Adrenal gland (tissue), 12 donors: Measurements from ENCODE around the gene FAM110D. TPM values are rescaled to one million over a fixed set of nuclear protein-coding genes. Genes with fewer than 3 reads are reported as not detected.

ENCODE experiments used
- DNase-seq, 7 donors: peaks; one replicate each; pipeline ENCODE4 v3.0.0-alpha.2; 2019 to 2020
- H3K27ac ChIP-seq, 5 donors: fragments of 200-600 bp; sonication (generic) in 4 of 5; 1 replicate in 3 of 5; 2 replicates in 2 of 5; pipeline versions ENCODE4 v1.5.1 to v1.8.0; 2016 to 2020; ENCODE audit warnings: mild to moderate bottlenecking in 1 of 5
- H3K27me3 ChIP-seq: fragments of 200-600 bp; 2 replicates; pipeline ENCODE4 v1.8.0; 2021
- H3K36me3 ChIP-seq, 2 donors: fragments of 200-600 bp; replicated peaks in 1 of 2; 1 replicate in 1 of 2; 2 replicates in 1 of 2; pipeline versions ENCODE4 v1.5.1 to v1.8.0; 2018 to 2022
- H3K4me1 ChIP-seq, 2 donors: fragments of 200-600 bp; replicated peaks in 1 of 2; 1 replicate in 1 of 2; 2 replicates in 1 of 2; pipeline versions ENCODE4 v1.5.1 to v1.8.0; 2018 to 2021
- H3K4me3 ChIP-seq, 4 donors: fragments of 200-600 bp; sonication (generic) in 3 of 4; one replicate each; pipeline ENCODE4 v1.5.1; 2016 to 2018
- H3K9me3 ChIP-seq, 3 donors: fragments of 200-600 bp; sonication (generic) in 1 of 3; replicated peaks in 1 of 3; 1 replicate in 2 of 3; 2 replicates in 1 of 3; pipeline versions ENCODE4 v1.5.1 to v1.8.0; 2016 to 2021
- POLR2A ChIP-seq, 2 donors: fragments of 450-650 bp; IDR thresholded peaks; one replicate each; pipeline ENCODE4 v1.6.1; 2017; ENCODE audit warnings: antibody characterized with exemption in 2 of 2, mild to moderate bottlenecking in 2 of 2, moderate library complexity in 1 of 2
- WGBS, 4 donors: extraction: QIAGEN DNeasy Blood & Tissue Kit in 2 of 4; methylation state at CpG; one replicate each; pipeline versions ENCODE4 v1.1.5 to v1.1.7; 2013 to 2017; 5-methylcytosine and 5-hydroxymethylcytosine counted together
- intact Hi-C, 2 donors: fragments of 100-400 bp; cut with DNase I; formaldehyde crosslinking; loops; one replicate each; pipeline versions ENCODE4 v1.14.1 to v1.15.0; 2022 to 2023
- polyA plus RNA-seq, 3 donors: library from polyadenylated mRNA; stranded (reverse); fragments of 200-250 nt in 2 of 3; fragments of 350-450 nt in 1 of 3; fragmentation: Illumina TruSeq in 1 of 3; extraction: RNeasy Lipid Tissue Mini Kit (QIAGEN cat#74804) in 1 of 3; gene quantifications; one replicate each; pipeline ENCODE4 v1.2.3, GENCODE V29; 2013 to 2014
- total RNA-seq, 9 donors: library from RNA; depleted of rRNA in 4 of 9; stranded (reverse); fragments of >200 nt in 4 of 9; fragments of 120-200 nt in 1 of 9; fragmentation: NEBNext Ultra II Directional in 1 of 9; extraction: Animal tissue kit (Norgen Biotek cat#: 25700) in 1 of 9; gene quantifications; one replicate each; pipeline versions ENCODE4 v1.1.0 to v1.2.4, GENCODE V29; 2013 to 2023
- TF ChIP-seq, protein P1 (sequence below), 6 experiments: fragments of 450-650 bp in 4 of 6; fragments of 200-600 bp in 2 of 6; sonication (generic) in 1 of 6; IDR thresholded peaks; 1 replicate in 5 of 6; 2 replicates in 1 of 6; pipeline versions ENCODE4 v1.5.1 to v1.8.0; 2016 to 2021; ENCODE audit warnings: antibody characterized with exemption in 6 of 6, mild to moderate bottlenecking in 2 of 6, moderate library complexity in 1 of 6
- donor health status: healthy with polysubstance abuse.
- donor health status: Bipolar disorder and iron deficiency.
- donor health status: DM: yes; HTN: yes; CAD: no.
- donor health status: DM: no; HTN: no; CAD: no.
- donor health status: DM: no; HTN: no; CAD: no.
- donor health status: DM: yes; HTN: yes; CAD: no.

Gene FAM110D
- total and polyA plus RNA-seq, 12 donors: 0.46 to 6.2 (median 2.2) TPM

DNA sequence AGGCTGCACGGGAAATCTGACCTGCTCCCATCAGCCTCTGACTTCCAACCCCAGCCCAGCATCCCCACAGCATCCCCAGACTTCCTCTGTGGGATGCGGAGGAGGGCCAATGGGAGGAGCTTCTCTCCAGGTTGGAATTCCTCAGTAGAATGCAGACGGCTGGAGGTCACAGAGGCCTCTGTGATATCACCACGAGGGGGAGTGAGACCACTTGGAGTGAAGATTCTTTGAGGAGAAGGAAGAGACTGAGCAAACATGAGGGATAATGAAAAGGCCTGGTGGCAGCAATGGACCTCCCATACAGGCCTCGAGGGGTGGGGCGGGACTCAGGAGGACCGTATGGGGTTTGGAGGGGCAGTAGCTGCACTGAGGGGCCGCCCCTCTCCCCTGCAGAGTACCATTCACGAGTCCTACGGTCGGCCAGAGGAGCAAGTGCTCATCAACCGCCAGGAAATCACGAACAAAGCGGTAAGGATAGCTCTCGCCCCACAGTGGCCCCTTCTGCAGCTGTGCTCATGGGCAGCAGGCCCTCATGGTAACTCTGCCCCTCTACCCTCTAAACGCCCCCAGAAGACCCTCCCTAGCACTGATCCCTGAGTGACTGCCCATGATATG is 31.6 kb downstream of the FAM110D start, which contains the start of gene CATSPER4:
Gene CATSPER4 (plus strand): TSS at position 230 of the 615 bp plus-strand sequence. CDS start 26 bp downstream, at position 256.
- intact Hi-C loops: no loop called here

DNA sequence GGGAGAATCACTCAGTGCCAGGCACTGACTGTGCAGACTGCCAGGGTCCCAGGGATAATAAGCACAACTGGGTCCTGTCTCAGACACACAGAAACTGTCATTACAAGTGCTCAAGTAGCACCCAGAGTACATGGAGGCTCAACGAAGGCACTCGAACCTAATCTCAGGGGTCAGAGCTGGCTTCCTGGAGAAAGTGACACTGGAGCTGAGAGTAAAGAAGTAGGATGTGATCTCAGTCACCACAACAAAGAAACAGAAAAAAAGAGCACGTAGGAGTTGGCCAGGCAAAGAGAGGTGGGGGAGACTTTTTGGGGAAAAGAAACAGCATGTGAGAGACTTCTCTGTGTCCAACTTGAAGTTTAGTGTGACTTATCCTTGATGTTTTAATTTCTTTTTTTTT is 32.9 kb downstream of the FAM110D start:
- WGBS, 4 donors: 46 to 78% (median 59%) methylated on average over 3 of the region's 3 CpGs
- Histone ChIP-seq H3K36me3 (no peaks in the 10 kb centered on the region), H3K4me1 (no peaks in the 10 kb centered on the region)

More for the DNA sequence above, 31.6 kb downstream of the FAM110D start, which contains the start of gene CATSPER4:
- no peaks in the 10 kb centered on the region for H3K36me3 ChIP-seq
- H3K27ac ChIP-seq: no peak within 1 kb of the TSS
- 50 to 69% (median 60%) methylated on average over 16 of the region's 16 CpGs for WGBS, 4 donors
- H3K4me1 ChIP-seq: no peaks in the 10 kb centered on the region
- no peaks in the 10 kb centered on the region for H3K27me3 ChIP-seq
- no peaks in the 10 kb centered on the region for H3K9me3 ChIP-seq
- no peak within 1 kb of the TSS for H3K4me3 ChIP-seq
- TF ChIP-seq, protein P1, sequence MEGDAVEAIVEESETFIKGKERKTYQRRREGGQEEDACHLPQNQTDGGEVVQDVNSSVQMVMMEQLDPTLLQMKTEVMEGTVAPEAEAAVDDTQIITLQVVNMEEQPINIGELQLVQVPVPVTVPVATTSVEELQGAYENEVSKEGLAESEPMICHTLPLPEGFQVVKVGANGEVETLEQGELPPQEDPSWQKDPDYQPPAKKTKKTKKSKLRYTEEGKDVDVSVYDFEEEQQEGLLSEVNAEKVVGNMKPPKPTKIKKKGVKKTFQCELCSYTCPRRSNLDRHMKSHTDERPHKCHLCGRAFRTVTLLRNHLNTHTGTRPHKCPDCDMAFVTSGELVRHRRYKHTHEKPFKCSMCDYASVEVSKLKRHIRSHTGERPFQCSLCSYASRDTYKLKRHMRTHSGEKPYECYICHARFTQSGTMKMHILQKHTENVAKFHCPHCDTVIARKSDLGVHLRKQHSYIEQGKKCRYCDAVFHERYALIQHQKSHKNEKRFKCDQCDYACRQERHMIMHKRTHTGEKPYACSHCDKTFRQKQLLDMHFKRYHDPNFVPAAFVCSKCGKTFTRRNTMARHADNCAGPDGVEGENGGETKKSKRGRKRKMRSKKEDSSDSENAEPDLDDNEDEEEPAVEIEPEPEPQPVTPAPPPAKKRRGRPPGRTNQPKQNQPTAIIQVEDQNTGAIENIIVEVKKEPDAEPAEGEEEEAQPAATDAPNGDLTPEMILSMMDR (IDR thresholded peaks at IDR 0.05): no peak
- no peak for TF ChIP-seq POLR2A (IDR thresholded peaks at IDR 0.05)
- no peak for DNase-seq

DNA sequence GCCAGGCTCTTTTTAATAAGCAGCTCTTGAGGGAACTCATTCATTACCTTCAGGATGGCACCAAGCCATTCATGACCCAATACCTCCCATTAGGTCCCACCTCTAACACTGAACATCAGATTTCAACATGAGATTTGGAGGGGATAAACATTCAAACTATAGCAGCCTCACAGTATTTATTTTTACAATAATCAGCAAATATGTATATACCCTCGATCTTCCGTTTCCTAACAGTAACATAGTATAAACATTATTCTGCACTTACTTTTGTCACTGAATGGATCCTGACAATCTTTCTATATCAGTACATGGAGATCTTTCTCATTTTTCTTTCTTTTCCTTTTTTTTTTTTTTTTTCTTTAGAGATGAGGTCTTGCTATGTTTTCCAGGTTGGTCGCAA is 36.9 kb downstream of the FAM110D start:
- no peaks in the 10 kb centered on the region for H3K27me3 ChIP-seq
- TF ChIP-seq, protein P1 (IDR thresholded peaks at IDR 0.05): no peak
- TF ChIP-seq POLR2A (IDR thresholded peaks at IDR 0.05): no peak
- no peaks in the 10 kb centered on the region for H3K36me3 ChIP-seq
- no peak overlapping the region for H3K4me3 ChIP-seq
- DNase-seq: no peak
- intact Hi-C loops: no loop called here
- H3K4me1 ChIP-seq: no peaks in the 10 kb centered on the region
- no peak overlapping the region for H3K27ac ChIP-seq
- WGBS, 4 donors: 55 to 81% (median 71%) methylated on average over 3 of the region's 3 CpGs
- no peaks in the 10 kb centered on the region for H3K9me3 ChIP-seq

More for the DNA sequence above, 32.9 kb downstream of the FAM110D start:
- Histone ChIP-seq H3K27ac (no peak overlapping the region), H3K27me3 (no peaks in the 10 kb centered on the region), H3K9me3 (no peaks in the 10 kb centered on the region), H3K4me3 (no peak overlapping the region)
- TF ChIP-seq, protein P1 (IDR thresholded peaks at IDR 0.05): no peak
- TF ChIP-seq POLR2A (IDR thresholded peaks at IDR 0.05): no peak
- no peak for DNase-seq
- intact Hi-C loops: no loop called here

DNA sequence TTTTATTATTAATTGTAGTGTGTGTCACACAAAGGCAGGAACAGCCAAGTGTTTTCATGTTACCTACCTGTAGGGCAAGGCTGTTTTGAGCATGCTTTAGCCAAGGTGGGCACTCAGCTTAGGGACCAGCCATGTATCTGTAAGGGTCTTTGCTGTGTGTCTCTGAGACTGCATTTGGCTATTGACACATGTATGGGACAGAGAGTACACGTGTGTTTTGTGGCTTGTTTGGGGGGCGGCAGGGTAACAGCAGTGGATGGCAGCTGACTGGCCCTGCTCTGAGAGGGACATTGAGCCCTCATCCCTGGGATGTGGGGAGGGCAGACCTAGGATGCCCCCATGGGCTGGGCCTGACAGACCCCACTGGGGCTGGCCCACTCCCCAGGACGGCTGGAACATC is 38.4 kb downstream of the FAM110D start:
- TF ChIP-seq, protein P1 (IDR thresholded peaks at IDR 0.05): no peak
- TF ChIP-seq POLR2A (IDR thresholded peaks at IDR 0.05): no peak
- no peaks in the 10 kb centered on the region for H3K27me3 ChIP-seq
- H3K36me3 ChIP-seq: no peaks in the 10 kb centered on the region
- H3K9me3 ChIP-seq: no peaks in the 10 kb centered on the region
- 71 to 88% (median 87%) methylated on average over 3 of the region's 3 CpGs for WGBS, 4 donors
- intact Hi-C loops: no loop called here
- no peak for DNase-seq
- no peak overlapping the region for H3K27ac ChIP-seq
- H3K4me3 ChIP-seq: no peak overlapping the region
- no peaks in the 10 kb centered on the region for H3K4me1 ChIP-seq
